ENCODE measurements around the gene TBC1D7. TPM values are rescaled to one million over a fixed set of nuclear protein-coding genes. Genes with fewer than 3 reads are reported as not detected.

TBC1D7 gene
- total RNA-seq, 1 donor from 2014 or later = 34.7 TPM

GRCh38 chr6:13256266-13257001, 71.9 kb downstream of the TBC1D7 start:
- Mint-ChIP-seq H3K27ac (no peak overlapping the region), H3K4me1 (ENCODE audit: low read depth) (no peaks in the 10 kb centered on the region), H3K36me3 (ENCODE audit: insufficient read depth) (no peaks in the 10 kb centered on the region), H3K9me3 (ENCODE audit: low read depth) (peaks cover 5% of the 10 kb centered on the region), H3K27me3 (no peaks in the 10 kb centered on the region), H3K4me3 (ENCODE audit: low read depth) (no peak overlapping the region)
- no peak for DNase-seq (ENCODE audit: low spot score, unreplicated experiment)
- no peak for TF ChIP-seq CTCF (IDR thresholded peaks at IDR 0.05; ENCODE audit: unreplicated experiment)

Other genes with a start within 250 kb of the TBC1D7 start
- gene GFOD1, start 159.1 kb upstream of the TBC1D7 start, total RNA-seq = 0.81 and 0.98 TPM in 2 replicates
- gene SIRT5, start 246.1 kb upstream of the TBC1D7 start, total RNA-seq = 18.2 and 18.8 TPM in 2 replicates

Measured in progenitor cell of endocrine pancreas (in vitro differentiated cells).